ENCODE data around the gene FLAD1. TPM values are rescaled to one million over a fixed set of nuclear protein-coding genes. Genes with fewer than 3 reads are reported as not detected.
A peak's percentile ranks its signal among the peaks of the same experiment; 100 is the strongest.

The FLAD1 gene
- total and polyA plus RNA-seq, 2 experiments from 2014 or later = 74.5 to 75.0 TPM

DNA sequence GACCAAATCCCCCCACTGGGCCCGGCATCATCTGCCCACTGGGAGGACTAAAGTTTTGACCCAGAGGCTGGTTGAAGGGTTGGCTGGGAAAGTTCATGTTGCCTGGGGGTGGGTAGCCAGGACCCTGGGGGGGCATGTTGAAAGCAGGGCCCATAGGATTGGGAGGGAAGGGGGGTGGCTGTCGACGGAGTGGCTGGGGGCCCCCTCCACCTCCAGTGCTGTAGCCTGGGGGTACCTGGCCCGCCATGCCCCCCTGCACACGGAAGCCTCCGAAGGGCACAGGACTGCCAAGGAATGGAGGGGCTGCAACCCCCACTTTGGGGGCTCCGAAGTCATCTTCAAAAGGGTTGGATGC lies 23.7 kb upstream of the FLAD1 start:
- peaks cover 32% of the 10 kb centered on the region for H3K27me3 Mint-ChIP-seq (ENCODE audit: insufficient read depth, low read depth, poor library complexity)
- peaks cover 65% of the 10 kb centered on the region for H3K4me1 Mint-ChIP-seq
- H2AFZ ChIP-seq = no peak overlapping the region
- peak overlapping the region; percentile 29; the same call in 1 of the 3 replicates for H3K4me3 Mint-ChIP-seq
- H3K27ac ChIP-seq (ENCODE audit: low read depth) = no peak overlapping the region
- H3K9me2 ChIP-seq (ENCODE audit: insufficient read depth) = no peaks in the 10 kb centered on the region
- H3K4me1 ChIP-seq (ENCODE audit: insufficient read depth) = peaks cover 54% of the 10 kb centered on the region
- H3F3A ChIP-seq (replicated peaks; ENCODE audit: low read depth) = peaks cover 45% of the 10 kb centered on the region
- TF ChIP-seq, protein P1, sequence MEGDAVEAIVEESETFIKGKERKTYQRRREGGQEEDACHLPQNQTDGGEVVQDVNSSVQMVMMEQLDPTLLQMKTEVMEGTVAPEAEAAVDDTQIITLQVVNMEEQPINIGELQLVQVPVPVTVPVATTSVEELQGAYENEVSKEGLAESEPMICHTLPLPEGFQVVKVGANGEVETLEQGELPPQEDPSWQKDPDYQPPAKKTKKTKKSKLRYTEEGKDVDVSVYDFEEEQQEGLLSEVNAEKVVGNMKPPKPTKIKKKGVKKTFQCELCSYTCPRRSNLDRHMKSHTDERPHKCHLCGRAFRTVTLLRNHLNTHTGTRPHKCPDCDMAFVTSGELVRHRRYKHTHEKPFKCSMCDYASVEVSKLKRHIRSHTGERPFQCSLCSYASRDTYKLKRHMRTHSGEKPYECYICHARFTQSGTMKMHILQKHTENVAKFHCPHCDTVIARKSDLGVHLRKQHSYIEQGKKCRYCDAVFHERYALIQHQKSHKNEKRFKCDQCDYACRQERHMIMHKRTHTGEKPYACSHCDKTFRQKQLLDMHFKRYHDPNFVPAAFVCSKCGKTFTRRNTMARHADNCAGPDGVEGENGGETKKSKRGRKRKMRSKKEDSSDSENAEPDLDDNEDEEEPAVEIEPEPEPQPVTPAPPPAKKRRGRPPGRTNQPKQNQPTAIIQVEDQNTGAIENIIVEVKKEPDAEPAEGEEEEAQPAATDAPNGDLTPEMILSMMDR (conservative IDR thresholded peaks at IDR 0.05; ENCODE audit: low read depth in 2 of 2) = no peak
- TF ChIP-seq EZH2 (IDR thresholded peaks at IDR 0.05; ENCODE audit: low read depth, unreplicated experiment) (no peak), NANOG (IDR thresholded peaks at IDR 0.05; ENCODE audit: borderline replicate concordance) (no peak), JUNB (IDR thresholded peaks at IDR 0.05; ENCODE audit: unreplicated experiment) (no peak), EZH2phosphoT487 (IDR thresholded peaks at IDR 0.05; ENCODE audit: unreplicated experiment) (no peak)
- H3K4me2 ChIP-seq = no peak overlapping the region
- no peak overlapping the region for H3K27ac Mint-ChIP-seq
- H3K27me3 ChIP-seq (ENCODE audit: insufficient read depth) = no peaks in the 10 kb centered on the region
- H3K36me3 ChIP-seq (ENCODE audit: insufficient read depth) = peaks cover 11% of the 10 kb centered on the region; the same call in 1 of the 2 replicates
- ATAC-seq (no peak), DNase-seq (ENCODE audit: low spot score) (no peak)
- peaks cover 45% of the 10 kb centered on the region for H3K36me3 Mint-ChIP-seq (ENCODE audit: low read depth)
- H3K9me3 Mint-ChIP-seq = no peaks in the 10 kb centered on the region
- peaks cover 13% of the 10 kb centered on the region for H3K79me2 ChIP-seq (replicated peaks; ENCODE audit: insufficient read depth)
- peaks cover 26% of the 10 kb centered on the region for H4K20me1 ChIP-seq (replicated peaks; ENCODE audit: insufficient read depth)
- no peak overlapping the region for H3K4me3 ChIP-seq

DNA sequence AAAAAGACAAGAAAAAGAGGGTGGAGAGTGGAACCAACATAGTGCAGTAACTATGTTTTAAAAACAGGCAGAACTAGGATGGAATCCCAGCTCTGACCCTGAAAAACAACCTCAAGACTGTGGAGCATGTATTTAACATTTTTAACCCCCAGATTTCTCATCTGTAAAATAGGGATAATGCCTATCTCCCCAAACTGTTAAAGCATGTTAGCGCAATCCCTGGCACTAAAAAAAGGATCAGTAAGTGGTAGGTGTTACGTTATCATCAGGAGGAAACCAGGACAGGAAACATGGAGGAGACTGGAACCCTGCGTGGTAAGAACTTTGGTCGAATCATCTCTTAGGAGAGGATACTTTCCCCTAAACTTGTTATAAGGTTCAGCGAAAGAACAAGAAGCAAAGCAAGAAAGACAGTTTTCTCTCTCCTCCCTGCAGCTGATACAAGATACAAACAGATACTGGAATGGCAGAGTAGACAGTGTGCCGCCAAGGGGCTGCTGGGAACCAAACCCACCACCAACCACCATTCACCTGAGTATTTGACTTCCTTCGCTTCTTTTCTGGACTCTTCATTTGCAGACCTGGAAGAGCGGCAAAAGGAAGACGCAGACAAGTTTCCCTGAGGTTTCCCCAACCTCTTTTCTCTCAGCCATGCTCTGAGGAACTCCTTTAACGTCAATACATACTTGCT lies 22.6 kb upstream of the FLAD1 start:
- peaks cover 24% of the 10 kb centered on the region for H3K27me3 Mint-ChIP-seq (ENCODE audit: insufficient read depth, low read depth, poor library complexity)
- H3K4me2 ChIP-seq = peak overlapping the region; percentile 91
- H2AFZ ChIP-seq = no peak overlapping the region
- peak overlapping the region; percentile 92 for H3K4me3 ChIP-seq
- H3K27me3 ChIP-seq (ENCODE audit: insufficient read depth) = no peaks in the 10 kb centered on the region
- peak overlapping the region; percentile 94 for H3K4me3 Mint-ChIP-seq
- ATAC-seq (no peak), DNase-seq (ENCODE audit: low spot score) (no peak)
- H4K20me1 ChIP-seq (replicated peaks; ENCODE audit: insufficient read depth) = peaks cover 28% of the 10 kb centered on the region
- H3K9me2 ChIP-seq (ENCODE audit: insufficient read depth) = no peaks in the 10 kb centered on the region
- H3K27ac ChIP-seq (ENCODE audit: low read depth) = peak overlapping the region; percentile 97; the same call in 1 of the 2 replicates
- peaks cover 17% of the 10 kb centered on the region for H3K36me3 ChIP-seq (ENCODE audit: insufficient read depth)
- H3K9me3 Mint-ChIP-seq = no peaks in the 10 kb centered on the region
- peaks cover 57% of the 10 kb centered on the region for H3K36me3 Mint-ChIP-seq (ENCODE audit: low read depth)
- peaks cover 53% of the 10 kb centered on the region for H3K4me1 Mint-ChIP-seq
- peak overlapping the region; percentile 83; the same call in 1 of the 2 replicates for H3K27ac Mint-ChIP-seq
- H3K4me1 ChIP-seq (ENCODE audit: insufficient read depth) = peaks cover 43% of the 10 kb centered on the region
- H3F3A ChIP-seq (replicated peaks; ENCODE audit: low read depth) = peaks cover 45% of the 10 kb centered on the region
- peaks cover 13% of the 10 kb centered on the region for H3K79me2 ChIP-seq (replicated peaks; ENCODE audit: insufficient read depth)
- no peak for TF ChIP-seq POLR2AphosphoS5 (IDR thresholded peaks at IDR 0.05; ENCODE audit: low read depth)
- TF ChIP-seq, protein P2, sequence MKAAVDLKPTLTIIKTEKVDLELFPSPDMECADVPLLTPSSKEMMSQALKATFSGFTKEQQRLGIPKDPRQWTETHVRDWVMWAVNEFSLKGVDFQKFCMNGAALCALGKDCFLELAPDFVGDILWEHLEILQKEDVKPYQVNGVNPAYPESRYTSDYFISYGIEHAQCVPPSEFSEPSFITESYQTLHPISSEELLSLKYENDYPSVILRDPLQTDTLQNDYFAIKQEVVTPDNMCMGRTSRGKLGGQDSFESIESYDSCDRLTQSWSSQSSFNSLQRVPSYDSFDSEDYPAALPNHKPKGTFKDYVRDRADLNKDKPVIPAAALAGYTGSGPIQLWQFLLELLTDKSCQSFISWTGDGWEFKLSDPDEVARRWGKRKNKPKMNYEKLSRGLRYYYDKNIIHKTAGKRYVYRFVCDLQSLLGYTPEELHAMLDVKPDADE (IDR thresholded peaks at IDR 0.05) = no peak
- TF ChIP-seq, protein P1 (conservative IDR thresholded peaks at IDR 0.05; ENCODE audit: low read depth in 2 of 2) = no peak
- no peak for TF ChIP-seq JUNB (IDR thresholded peaks at IDR 0.05; ENCODE audit: unreplicated experiment)
- TF ChIP-seq, protein P3, sequence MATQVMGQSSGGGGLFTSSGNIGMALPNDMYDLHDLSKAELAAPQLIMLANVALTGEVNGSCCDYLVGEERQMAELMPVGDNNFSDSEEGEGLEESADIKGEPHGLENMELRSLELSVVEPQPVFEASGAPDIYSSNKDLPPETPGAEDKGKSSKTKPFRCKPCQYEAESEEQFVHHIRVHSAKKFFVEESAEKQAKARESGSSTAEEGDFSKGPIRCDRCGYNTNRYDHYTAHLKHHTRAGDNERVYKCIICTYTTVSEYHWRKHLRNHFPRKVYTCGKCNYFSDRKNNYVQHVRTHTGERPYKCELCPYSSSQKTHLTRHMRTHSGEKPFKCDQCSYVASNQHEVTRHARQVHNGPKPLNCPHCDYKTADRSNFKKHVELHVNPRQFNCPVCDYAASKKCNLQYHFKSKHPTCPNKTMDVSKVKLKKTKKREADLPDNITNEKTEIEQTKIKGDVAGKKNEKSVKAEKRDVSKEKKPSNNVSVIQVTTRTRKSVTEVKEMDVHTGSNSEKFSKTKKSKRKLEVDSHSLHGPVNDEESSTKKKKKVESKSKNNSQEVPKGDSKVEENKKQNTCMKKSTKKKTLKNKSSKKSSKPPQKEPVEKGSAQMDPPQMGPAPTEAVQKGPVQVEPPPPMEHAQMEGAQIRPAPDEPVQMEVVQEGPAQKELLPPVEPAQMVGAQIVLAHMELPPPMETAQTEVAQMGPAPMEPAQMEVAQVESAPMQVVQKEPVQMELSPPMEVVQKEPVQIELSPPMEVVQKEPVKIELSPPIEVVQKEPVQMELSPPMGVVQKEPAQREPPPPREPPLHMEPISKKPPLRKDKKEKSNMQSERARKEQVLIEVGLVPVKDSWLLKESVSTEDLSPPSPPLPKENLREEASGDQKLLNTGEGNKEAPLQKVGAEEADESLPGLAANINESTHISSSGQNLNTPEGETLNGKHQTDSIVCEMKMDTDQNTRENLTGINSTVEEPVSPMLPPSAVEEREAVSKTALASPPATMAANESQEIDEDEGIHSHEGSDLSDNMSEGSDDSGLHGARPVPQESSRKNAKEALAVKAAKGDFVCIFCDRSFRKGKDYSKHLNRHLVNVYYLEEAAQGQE (IDR thresholded peaks at IDR 0.05; ENCODE audit: unreplicated experiment) = no peak

All from GM23338 (cell line).